HepG2 (cell line): ENCODE measurements around the gene HDAC5.

Experiments used
- FOXA3 ChIP-seq: IDR thresholded peaks from 2 replicates; pipeline ENCODE4 v1.6.1; 2016; ENCODE audit warnings: missing genetic modification reagents, missing compliant biosample characterization
- MYNN ChIP-seq: sonication (generic); formaldehyde crosslinking; IDR thresholded peaks from 2 replicates; pipeline ENCODE4 v1.4.0; 2020; ENCODE audit warnings: mild to moderate bottlenecking, low read depth, missing genetic modification reagents
- PCBP1 ChIP-seq: fragments of 200-400 bp; formaldehyde crosslinking; IDR thresholded peaks from 2 replicates; pipeline ENCODE4 v1.6.1; 2017; ENCODE audit warnings: mild to moderate bottlenecking, low read depth, low read length, borderline replicate concordance
- ZFP37 ChIP-seq: sonication (generic); formaldehyde crosslinking; IDR thresholded peaks from 2 replicates; pipeline ENCODE4 v1.4.0; 2020; ENCODE audit warnings: missing genetic modification reagents, borderline replicate concordance
- TF ChIP-seq, protein P1 (sequence below): sonication (generic); formaldehyde crosslinking; IDR thresholded peaks from 2 replicates; pipeline ENCODE4 v1.9.0; 2021; ENCODE audit warnings: missing genetic modification reagents, mild to moderate bottlenecking, borderline replicate concordance
- TF ChIP-seq, protein P2 (sequence below): sonication (generic); formaldehyde crosslinking; IDR thresholded peaks from 2 replicates; pipeline ENCODE4 v1.5.0; 2020; ENCODE audit warnings: mild to moderate bottlenecking, missing genetic modification reagents, moderate library complexity
- TF ChIP-seq, protein P3 (sequence below): sonication (generic); formaldehyde crosslinking; IDR thresholded peaks from 2 replicates; pipeline ENCODE4 v1.4.0; 2020; ENCODE audit warnings: missing genetic modification reagents
- TF ChIP-seq, protein P4 (sequence below): sonication (generic); formaldehyde crosslinking; IDR thresholded peaks from 2 replicates; pipeline ENCODE4 v1.8.0; 2022; ENCODE audit warnings: missing genetic modification reagents, mild to moderate bottlenecking, moderate library complexity, borderline replicate concordance

DNA sequence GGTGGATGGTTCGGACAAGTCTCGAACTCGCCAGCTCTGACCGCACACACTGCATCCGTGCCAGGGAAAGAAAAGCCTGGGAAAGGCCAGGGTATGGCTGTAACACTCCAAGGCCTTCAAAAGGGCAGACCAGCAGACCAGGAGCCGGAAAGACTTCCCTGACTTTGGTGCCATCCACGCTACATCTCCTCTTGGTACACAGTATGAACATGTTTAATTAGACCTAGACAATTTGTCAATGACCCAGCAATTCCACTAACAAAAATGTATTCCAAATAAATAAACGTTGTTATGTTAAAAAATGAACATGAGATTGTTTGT is 637 bp upstream of the HDAC5 start:
- TF ChIP-seq, protein P1, sequence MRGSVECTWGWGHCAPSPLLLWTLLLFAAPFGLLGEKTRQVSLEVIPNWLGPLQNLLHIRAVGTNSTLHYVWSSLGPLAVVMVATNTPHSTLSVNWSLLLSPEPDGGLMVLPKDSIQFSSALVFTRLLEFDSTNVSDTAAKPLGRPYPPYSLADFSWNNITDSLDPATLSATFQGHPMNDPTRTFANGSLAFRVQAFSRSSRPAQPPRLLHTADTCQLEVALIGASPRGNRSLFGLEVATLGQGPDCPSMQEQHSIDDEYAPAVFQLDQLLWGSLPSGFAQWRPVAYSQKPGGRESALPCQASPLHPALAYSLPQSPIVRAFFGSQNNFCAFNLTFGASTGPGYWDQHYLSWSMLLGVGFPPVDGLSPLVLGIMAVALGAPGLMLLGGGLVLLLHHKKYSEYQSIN (CRISPR knock-in tag), result no peak
- TF ChIP-seq, protein P2, sequence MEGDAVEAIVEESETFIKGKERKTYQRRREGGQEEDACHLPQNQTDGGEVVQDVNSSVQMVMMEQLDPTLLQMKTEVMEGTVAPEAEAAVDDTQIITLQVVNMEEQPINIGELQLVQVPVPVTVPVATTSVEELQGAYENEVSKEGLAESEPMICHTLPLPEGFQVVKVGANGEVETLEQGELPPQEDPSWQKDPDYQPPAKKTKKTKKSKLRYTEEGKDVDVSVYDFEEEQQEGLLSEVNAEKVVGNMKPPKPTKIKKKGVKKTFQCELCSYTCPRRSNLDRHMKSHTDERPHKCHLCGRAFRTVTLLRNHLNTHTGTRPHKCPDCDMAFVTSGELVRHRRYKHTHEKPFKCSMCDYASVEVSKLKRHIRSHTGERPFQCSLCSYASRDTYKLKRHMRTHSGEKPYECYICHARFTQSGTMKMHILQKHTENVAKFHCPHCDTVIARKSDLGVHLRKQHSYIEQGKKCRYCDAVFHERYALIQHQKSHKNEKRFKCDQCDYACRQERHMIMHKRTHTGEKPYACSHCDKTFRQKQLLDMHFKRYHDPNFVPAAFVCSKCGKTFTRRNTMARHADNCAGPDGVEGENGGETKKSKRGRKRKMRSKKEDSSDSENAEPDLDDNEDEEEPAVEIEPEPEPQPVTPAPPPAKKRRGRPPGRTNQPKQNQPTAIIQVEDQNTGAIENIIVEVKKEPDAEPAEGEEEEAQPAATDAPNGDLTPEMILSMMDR (CRISPR knock-in tag), result no peak
- TF ChIP-seq FOXA3 (CRISPR knock-in tag) (no peak), ZFP37 (CRISPR knock-in tag) (no peak), MYNN (CRISPR knock-in tag) (no peak), PCBP1 (no peak)
- TF ChIP-seq, protein P3, sequence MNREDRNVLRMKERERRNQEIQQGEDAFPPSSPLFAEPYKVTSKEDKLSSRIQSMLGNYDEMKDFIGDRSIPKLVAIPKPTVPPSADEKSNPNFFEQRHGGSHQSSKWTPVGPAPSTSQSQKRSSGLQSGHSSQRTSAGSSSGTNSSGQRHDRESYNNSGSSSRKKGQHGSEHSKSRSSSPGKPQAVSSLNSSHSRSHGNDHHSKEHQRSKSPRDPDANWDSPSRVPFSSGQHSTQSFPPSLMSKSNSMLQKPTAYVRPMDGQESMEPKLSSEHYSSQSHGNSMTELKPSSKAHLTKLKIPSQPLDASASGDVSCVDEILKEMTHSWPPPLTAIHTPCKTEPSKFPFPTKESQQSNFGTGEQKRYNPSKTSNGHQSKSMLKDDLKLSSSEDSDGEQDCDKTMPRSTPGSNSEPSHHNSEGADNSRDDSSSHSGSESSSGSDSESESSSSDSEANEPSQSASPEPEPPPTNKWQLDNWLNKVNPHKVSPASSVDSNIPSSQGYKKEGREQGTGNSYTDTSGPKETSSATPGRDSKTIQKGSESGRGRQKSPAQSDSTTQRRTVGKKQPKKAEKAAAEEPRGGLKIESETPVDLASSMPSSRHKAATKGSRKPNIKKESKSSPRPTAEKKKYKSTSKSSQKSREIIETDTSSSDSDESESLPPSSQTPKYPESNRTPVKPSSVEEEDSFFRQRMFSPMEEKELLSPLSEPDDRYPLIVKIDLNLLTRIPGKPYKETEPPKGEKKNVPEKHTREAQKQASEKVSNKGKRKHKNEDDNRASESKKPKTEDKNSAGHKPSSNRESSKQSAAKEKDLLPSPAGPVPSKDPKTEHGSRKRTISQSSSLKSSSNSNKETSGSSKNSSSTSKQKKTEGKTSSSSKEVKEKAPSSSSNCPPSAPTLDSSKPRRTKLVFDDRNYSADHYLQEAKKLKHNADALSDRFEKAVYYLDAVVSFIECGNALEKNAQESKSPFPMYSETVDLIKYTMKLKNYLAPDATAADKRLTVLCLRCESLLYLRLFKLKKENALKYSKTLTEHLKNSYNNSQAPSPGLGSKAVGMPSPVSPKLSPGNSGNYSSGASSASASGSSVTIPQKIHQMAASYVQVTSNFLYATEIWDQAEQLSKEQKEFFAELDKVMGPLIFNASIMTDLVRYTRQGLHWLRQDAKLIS (CRISPR knock-in tag), result no peak
- TF ChIP-seq, protein P4, sequence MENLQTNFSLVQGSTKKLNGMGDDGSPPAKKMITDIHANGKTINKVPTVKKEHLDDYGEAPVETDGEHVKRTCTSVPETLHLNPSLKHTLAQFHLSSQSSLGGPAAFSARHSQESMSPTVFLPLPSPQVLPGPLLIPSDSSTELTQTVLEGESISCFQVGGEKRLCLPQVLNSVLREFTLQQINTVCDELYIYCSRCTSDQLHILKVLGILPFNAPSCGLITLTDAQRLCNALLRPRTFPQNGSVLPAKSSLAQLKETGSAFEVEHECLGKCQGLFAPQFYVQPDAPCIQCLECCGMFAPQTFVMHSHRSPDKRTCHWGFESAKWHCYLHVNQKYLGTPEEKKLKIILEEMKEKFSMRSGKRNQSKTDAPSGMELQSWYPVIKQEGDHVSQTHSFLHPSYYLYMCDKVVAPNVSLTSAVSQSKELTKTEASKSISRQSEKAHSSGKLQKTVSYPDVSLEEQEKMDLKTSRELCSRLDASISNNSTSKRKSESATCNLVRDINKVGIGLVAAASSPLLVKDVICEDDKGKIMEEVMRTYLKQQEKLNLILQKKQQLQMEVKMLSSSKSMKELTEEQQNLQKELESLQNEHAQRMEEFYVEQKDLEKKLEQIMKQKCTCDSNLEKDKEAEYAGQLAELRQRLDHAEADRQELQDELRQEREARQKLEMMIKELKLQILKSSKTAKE (CRISPR knock-in tag), result no peak
